GM19043 (cell line): Measurements from ENCODE around the gene HDAC1.
"Not testable (repeated sequence)": the region's sequence is repeated elsewhere in the genome, so short reads cannot be mapped to it uniquely, and the experiment has no call there.

Experiments used
- ATAC-seq: cut with Tn5 transposase; IDR thresholded peaks from one replicate; pipeline ENCODE4 v1.9.1; 2021; ENCODE audit warnings: low read depth; ENCODE audit not compliant: unreplicated experiment

The HDAC1 gene

DNA sequence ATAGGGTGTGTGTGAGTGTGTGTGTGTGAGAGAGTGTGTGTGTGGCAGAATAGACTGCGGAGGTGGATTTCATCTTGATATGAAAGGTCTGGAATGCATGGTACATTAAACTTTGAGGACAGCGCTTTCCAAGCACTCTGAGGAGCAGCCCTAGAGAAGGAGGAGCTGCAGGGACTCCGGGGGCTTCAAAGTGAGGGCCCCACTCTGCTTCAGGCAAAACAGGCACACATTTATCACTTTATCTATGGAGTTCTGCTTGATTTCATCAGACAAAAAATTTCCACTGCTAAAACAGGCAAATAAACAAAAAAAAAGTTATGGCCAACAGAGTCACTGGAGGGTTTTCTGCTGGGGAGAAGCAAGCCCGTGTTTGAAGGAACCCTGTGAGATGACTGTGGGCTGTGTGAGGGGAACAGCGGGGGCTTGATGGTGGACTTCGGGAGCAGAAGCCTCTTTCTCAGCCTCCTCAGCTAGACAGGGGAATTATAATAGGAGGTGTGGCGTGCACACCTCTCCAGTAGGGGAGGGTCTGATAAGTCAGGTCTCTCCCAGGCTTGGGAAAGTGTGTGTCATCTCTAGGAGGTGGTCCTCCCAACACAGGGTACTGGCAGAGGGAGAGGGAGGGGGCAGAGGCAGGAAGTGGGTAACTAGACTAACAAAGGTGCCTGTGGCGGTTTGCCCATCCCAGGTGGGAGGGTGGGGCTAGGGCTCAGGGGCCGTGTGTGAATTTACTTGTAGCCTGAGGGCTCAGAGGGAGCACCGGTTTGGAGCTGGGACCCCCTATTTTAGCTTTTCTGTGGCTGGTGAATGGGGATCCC is 18.3 kb upstream of the HDAC1 start:
- no peak for ATAC-seq

DNA sequence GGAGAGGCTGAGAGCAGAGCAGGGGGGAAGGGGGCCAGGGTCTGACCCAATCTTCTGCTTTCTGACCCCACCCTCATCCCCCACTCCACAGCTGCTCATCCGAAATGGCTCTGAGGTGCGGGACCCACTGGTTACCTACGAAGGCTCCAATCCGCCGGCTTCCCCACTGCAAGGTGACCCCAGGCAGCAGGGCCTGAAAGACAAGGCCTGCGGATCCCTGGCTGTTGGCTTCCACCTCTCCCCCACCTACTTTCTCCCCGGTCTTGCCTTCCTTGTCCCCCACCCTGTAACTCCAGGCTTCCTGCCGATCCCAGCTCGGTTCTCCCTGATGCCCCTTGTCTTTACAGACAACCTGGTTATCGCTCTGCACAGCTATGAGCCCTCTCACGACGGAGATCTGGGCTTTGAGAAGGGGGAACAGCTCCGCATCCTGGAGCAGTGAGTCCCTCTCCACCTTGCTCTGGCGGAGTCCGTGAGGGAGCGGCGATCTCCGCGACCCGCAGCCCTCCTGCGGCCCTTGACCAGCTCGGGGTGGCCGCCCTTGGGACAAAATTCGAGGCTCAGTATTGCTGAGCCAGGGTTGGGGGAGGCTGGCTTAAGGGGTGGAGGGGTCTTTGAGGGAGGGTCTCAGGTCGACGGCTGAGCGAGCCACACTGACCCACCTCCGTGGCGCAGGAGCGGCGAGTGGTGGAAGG is 17.1 kb upstream of the HDAC1 start:
- ATAC-seq = no peak

DNA sequence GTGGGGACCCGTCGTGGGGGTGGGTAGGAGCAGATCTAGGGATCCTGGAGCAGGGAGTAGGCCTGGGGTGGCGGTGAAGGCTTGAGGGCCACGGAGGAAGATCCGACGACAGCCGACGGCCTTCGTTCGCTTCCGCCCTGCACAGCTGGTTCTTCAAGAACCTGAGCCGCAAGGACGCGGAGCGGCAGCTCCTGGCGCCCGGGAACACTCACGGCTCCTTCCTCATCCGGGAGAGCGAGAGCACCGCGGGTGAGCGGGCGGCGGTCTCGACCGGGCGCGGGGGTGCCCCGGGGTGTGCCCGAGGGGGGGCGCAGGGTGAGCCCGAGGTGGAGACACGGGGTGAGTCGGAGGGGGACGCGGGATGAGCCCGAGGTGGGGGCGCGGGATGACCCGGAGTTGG is 16.5 kb upstream of the HDAC1 start:
- ATAC-seq = no peak

DNA sequence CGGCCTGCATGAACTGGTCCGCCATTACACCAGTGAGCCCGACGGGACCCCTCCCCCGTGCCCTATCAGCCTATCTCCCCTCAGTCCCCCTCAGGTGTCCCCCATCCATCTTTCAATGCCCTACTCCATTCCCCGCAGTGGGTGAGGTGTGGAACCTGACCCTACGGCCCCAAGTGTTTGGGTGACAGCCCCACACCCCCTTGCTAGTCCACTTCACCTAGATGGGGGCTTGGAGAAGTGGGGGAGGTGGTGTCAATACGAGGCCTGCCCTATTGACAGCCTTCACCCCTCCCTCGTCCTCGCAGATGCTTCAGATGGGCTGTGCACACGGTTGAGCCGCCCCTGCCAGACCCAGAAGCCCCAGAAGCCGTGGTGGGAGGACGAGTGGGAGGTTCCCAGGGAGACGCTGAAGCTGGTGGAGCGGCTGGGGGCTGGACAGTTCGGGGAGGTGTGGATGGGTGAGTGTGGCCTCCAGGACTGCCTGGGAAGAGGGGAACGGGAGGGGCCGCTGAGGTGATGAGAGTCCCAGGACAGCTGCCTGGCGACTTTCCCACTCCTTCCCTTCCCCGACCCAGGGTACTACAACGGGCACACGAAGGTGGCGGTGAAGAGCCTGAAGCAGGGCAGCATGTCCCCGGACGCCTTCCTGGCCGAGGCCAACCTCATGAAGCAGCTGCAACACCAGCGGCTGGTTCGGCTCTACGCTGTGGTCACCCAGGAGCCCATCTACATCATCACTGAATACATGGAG is 15.7 kb upstream of the HDAC1 start:
- no peak for ATAC-seq

DNA sequence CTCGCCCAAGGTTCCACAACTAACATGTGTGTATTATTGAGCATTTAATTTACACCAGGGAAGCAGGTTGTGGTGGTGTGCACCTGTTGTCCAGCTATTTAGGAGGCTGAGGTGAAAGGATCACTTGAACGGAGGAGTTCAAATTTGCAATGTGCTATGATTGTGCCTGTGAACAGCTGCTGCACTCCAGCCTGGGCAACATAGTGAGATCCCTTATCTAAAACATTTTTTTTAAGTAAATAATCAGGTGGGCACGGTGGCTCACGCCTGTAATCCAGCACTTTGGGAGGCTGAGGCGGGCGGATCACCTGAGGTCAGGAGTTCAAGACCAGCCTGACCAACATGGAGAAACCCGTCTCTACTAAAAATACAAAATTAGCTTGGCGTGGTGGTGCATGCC is 7.1 kb upstream of the HDAC1 start:
- not testable (repeated sequence) for ATAC-seq

DNA sequence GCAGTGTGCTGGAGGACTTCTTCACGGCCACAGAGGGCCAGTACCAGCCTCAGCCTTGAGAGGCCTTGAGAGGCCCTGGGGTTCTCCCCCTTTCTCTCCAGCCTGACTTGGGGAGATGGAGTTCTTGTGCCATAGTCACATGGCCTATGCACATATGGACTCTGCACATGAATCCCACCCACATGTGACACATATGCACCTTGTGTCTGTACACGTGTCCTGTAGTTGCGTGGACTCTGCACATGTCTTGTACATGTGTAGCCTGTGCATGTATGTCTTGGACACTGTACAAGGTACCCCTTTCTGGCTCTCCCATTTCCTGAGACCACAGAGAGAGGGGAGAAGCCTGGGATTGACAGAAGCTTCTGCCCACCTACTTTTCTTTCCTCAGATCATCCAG is 6.2 kb upstream of the HDAC1 start:
- ATAC-seq = no peak

DNA sequence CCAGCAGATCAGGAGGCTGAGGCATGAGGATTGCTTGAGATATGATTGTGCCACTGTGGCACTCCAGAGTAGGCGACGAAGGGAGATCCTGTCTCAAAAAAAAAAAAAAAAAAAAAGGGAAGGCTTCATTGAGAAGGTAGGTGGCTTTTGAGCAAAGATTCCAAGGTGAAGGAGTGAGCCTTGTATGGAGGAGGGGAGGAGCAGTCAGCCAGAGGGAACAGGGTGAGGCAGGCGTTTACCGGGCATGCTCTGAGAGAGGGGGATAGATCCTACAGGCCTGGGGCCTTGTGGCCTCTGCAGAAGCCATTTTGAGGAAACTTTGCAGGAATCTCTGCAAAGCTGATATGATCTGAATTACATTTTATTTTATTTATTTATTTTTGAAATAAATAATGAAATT is 5.1 kb upstream of the HDAC1 start:
- no peak for ATAC-seq

DNA sequence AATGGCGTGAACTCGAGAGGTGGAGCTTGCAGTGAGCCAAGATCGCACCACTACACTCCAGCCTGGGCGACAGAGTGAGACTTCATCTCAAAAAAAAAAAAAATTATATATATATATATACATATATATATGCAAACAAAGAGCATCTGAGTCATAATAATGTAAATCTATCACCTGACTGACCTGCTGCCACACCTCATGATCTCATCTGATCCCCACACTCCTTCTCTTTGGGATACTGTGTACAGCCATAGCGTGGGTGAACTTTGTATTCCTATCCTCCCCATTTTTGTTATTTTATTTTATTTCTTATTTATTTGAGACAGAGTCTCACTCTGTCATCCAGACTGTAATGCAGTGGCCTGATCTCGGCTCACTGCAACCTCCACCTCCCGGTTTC is 2.6 kb upstream of the HDAC1 start:
- ATAC-seq = no peak

DNA sequence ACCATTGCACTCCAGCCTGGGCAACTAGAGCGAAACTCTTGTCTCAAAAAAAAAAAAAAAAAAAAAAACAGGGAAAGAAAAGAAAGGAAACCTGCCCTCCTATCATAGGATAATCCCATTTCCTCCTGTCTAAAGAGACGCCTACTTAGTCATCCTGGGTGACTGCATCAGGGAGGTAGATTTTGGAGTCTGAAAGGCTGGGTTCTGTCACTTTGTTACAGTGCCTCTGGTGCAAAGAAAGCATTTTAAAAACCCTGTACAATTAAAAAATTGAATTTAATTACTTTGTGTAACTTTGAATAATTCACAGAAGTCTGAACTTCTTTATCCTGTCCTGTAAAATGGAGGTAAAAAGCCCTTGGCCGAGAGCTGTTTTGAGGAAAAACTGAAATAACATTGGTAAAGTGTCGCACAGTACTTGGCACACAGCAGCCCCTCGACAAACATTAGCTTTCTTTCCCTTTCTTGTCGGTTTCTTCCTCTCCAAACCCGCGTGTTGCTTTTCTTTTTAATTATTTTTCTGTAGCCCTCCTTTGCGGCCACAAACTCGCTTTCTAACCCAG is 657 bp upstream of the HDAC1 start:
- ATAC-seq = no peak

DNA sequence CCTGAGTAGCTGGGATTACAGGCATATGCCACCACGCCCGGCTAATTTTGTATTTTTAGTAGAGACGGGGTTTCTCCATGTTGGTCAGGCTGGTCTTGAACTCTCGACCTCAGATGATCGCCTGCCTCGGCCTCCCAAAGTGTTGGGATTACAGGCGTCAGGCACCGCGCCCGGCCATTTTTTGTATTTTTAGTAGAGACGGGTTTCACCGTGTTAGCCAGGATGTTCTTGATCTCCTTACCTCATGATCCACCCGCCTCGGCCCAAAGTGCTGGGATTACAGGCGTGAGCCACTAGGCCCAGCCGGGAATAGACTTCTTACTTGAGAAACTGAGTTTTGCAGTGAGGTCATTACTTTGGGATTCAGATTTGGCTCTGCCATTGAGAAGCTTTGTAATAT is 6.3 kb downstream of the HDAC1 start:
- ATAC-seq = not testable (repeated sequence)

DNA sequence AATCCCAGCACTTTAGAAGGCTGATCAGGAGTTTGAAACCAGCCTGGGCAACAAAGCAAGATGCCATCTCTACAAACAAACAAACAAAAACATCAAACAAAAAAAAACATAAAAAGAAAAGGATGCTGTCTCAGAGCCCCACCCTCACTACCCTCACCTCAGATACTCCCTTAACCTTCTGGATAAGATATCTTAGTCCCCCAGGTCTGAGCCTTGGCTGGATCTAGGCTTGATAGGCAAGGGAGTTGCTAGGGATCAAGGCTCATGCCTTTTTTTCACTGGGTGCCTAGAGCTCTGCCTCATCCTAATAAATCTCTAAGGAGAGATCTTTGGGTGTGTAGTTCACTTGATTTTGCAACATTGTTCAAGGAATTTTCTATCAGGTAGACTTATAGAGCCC is 7.4 kb downstream of the HDAC1 start:
- no peak for ATAC-seq

DNA sequence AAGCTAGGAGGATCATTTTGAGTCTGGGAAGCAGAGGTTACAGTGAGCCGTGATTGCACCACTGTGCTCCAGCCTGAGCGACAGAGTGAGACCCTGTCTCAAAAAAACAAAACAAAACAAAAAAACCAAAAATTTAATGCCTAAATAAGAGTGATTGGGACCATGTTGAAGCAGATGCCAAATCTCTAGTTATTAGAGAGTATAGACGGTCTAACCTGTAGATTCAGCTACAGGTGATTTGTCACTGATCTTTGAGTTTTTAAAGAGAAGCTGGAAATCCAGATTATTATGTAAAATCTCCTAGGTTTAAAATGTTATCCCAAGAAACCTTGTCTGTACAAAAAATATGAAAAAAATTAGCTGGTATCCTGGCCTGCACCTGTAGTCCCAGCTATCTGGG is 11.5 kb downstream of the HDAC1 start:
- ATAC-seq = no peak

DNA sequence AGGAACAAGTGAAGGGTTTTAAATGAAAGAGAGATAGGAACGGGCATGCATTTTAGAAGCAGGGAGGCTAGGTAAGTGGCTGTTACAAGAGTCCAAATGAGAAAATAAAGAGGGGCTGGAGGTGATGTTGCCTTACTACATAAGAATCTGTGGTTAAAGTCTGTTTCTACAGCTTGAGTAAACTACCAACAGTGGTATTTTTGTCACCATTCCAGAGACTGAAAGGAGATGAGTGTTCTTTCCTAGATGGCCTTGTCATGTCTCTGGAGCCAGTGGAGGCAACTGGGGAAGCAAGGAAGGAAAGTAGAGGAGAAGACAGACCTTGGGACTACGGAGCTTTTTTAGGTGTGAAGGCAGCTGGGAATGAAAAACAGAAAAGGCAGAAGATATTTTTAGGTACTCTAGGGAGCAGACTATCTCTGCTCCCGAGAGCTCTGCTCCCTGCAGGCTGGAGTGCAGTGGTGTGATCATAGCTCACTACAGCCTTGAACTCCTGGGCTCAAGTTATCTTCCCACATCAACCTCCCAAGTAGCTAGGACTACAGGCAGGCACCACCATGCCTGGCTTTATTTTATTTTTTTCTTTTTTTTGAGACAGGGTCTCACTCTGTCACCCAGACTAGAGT is 12.2 kb downstream of the HDAC1 start:
- no peak for ATAC-seq

DNA sequence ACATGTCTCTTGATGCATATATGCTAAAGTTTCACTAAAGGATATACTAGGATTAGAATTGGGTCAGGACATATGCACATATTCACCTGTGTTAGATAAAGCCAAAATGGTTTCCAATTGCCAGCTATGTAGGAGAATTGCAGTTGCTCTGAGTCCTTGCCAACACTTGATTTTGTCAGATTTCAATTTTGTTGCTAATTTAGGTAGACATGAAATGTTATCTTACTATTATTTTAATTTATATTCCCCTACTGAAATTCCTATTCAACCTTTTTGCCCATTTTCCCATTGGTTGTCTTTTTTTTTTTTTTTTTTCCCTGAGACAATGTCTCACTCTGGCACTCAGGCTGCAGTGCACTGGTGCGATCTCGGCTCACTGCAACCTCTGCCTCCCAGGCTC is 13.4 kb downstream of the HDAC1 start:
- no peak for ATAC-seq

DNA sequence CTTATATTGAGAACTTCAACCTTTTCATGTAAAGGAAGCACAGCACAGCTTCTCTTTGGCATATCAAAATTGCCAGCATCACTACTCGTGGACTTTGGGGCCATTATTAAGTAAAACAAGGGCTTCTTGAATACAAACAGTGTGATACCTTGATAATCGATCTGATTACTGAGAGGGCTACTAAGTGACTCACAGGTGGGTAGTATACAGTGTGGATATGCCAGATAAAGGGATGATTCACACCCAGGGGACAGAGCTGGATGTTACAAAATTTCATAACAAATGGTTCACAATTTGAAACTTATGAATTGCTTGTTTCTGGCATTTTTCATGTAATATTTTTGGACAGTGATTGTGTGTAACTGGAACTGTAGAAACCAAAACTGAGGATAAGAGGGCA is 15.4 kb downstream of the HDAC1 start:
- no peak for ATAC-seq

DNA sequence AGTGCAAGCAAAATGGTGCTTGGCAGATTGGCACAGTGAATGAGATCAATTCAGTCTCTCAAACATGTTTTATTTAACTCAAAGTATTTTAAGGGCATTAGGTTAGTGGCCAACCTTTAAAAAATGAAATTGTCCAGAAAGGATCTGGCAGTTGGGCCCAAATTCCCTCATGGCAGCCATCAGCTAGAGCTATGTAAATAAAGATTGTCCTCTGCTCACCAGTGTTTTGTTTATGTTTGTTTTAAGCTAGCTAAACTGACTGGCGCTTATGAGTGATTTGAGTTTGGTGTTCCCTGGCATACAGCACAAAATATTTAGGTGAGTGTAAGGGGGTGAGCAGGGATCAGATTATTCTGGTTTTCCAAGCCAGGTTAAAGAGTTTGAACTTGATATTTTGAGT is 18.1 kb downstream of the HDAC1 start:
- ATAC-seq = no peak

DNA sequence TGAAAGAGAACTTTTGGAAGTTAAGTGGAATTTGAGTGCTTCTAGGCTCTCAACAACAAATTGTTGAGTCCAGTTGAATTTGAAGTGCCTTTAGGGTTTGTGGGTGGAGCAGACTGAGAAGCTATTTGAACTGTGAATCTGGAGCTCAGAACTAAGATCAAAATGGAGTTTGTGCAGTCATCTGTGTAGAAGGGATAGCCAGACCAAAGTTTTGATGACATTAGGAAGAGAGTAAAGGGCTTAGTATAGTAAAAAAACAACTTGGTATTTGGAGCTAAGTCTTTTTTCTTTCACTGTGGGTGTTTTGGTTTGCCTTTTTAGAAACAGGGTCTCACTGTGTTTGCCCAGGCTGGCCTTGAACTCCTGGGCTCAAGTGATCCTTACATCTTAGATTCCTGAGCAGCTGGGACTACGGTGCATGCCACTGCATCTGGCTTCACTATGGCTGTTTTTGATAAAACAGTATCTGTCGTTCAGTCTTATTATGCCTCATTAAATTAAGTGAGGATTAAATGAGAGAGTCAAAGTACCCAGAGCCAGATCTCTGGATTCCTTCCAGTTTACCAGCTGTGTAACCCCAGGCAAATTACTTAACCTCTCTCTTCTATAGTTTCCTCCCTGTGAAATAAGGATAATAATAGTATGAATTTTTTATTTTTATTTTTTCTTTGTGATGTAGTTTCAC is 20.0 kb downstream of the HDAC1 start:
- no peak for ATAC-seq

DNA sequence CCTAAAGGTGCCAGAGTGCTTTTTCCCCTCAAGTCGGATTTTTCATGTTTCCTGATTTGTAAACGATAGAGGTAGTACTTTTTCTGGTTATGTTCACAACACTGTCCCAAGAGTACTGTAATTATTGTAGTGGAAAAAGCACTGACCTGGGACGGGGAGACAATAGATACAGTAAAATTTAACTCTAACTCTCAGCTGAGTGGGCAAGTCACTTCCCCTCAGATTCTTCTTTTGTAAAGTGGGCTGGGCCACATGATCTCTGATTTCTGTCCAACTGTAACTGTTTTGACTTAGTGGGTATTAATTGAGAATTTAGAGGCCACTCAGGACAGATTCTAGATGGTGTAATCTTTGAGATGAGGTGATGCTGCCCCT is 25.0 kb downstream of the HDAC1 start:
- ATAC-seq = peak; percentile 39

DNA sequence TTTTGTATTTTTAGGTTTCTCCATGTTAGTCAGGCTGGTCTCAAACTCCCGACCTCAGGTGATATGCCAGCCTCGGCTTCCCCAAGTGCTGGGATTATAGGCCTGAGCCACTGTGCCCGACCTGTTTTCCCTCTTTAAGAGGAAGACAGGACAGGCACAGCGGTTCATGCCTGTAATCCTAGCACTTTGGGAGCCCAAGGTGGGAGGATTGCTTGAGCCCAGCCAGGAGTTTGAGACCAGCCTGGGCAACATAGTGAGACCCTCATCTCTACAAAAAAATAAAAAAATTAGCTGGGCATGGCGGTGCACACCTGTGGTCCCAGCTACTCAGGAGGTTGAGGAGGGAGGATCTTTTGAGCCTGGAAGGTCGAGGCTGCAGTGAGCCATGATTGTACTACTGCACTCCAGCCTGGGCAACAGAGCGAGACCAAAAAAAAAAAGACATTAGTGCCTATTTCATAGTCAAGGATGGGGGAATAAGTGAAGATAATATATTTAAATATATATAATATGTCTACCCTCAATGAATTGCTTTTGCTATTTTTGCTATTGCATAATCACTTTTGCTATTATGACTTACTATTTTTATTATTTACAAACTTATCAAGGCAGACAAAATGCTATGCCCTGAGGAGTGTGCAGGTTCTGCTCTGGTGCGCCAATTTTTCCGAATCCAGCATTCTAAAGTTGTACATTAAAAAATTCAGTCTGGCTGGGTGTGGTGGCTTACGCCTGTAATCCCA is 26.4 kb downstream of the HDAC1 start:
- no peak for ATAC-seq
